NCI-H1694 (cell line): ENCODE results near the gene TOP2A.

ENCODE experiments used
- DNase-seq: peaks from one replicate; lab custom pipeline; 2025; lab: John Stamatoyannopoulos, UW

The TOP2A gene

GRCh38 chr17:40453881-40454612, 36.4 kb upstream of the TOP2A start:
- no peak for DNase-seq

- no peak for DNase-seq
Measured at GRCh38 chr17:40452921-40453378, 35.3 kb upstream of the TOP2A start.

GRCh38 chr17:40452216-40452787, 34.6 kb upstream of the TOP2A start:
- DNase-seq: no peak

GRCh38 chr17:40451420-40451819, 33.7 kb upstream of the TOP2A start:
- no peak for DNase-seq

- no peak for DNase-seq
Measured at GRCh38 chr17:40450175-40450574, 32.5 kb upstream of the TOP2A start.

GRCh38 chr17:40448639-40449261, 31.1 kb upstream of the TOP2A start:
- no peak for DNase-seq

GRCh38 chr17:40448213-40448638, 30.5 kb upstream of the TOP2A start:
- no peak for DNase-seq

GRCh38 chr17:40447806-40448205, 30.1 kb upstream of the TOP2A start:
- no peak for DNase-seq

GRCh38 chr17:40447148-40447644, 29.5 kb upstream of the TOP2A start:
- no peak for DNase-seq

- DNase-seq: no peak
Measured at GRCh38 chr17:40445751-40446468, 28.2 kb upstream of the TOP2A start.

- no peak for DNase-seq
Measured at GRCh38 chr17:40443988-40444899, 26.5 kb upstream of the TOP2A start.

- peak; percentile 24 for DNase-seq
Measured at GRCh38 chr17:40443196-40443987, 25.7 kb upstream of the TOP2A start, which contains the start of gene IGFBP4. Gene IGFBP4, plus strand, starts transcription at chr17:40443450. Its CDS starts 286 bp downstream, at chr17:40443736.

GRCh38 chr17:40442392-40443195, 24.9 kb upstream of the TOP2A start:
- DNase-seq: no peak

- DNase-seq: no peak
Measured at GRCh38 chr17:40440166-40440565, 22.5 kb upstream of the TOP2A start.

GRCh38 chr17:40437095-40437732, 19.5 kb upstream of the TOP2A start:
- no peak for DNase-seq

GRCh38 chr17:40436636-40437035, 18.9 kb upstream of the TOP2A start:
- DNase-seq: no peak

- DNase-seq: peak; percentile 69
Measured at GRCh38 chr17:40433551-40434415, 16.1 kb upstream of the TOP2A start.
